SK-N-SH (cell line): ENCODE results near the gene LIN37. TPM values are rescaled to one million over a fixed set of nuclear protein-coding genes. Genes with fewer than 3 reads are reported as not detected.

Experiments
- CTCF ChIA-PET: fragments of 300-600, 350-600 bp; formaldehyde crosslinking; extraction: SDS; loops from one replicate; lab custom pipeline; 2021; lab: Yijun Ruan, JAX
- POLR2A ChIA-PET: fragments of 350-600 bp; sonication (Branson Sonifier 250); formaldehyde crosslinking; extraction: SDS; loops from one replicate; lab custom pipeline; 2020; ENCODE audit warnings: antibody characterized with exemption, inconsistent platforms; lab: Yijun Ruan, JAX
- DNase-seq: peaks from one replicate; pipeline ENCODE4 v3.0.0; 2012
- H2AFZ ChIP-seq: fragments of 200-600 bp; sonication (generic); 2 replicates; pipeline ENCODE4 v1.8.1; 2016; ENCODE audit warnings: antibody characterized with exemption, mild to moderate bottlenecking, low read depth
- H3F3A ChIP-seq: fragments of 200-600 bp; sonication (generic); replicated peaks from 2 replicates; pipeline ENCODE3; 2016; ENCODE audit warnings: antibody characterized with exemption, mild to moderate bottlenecking; ENCODE audit not compliant: insufficient read depth
- H3K27ac ChIP-seq, 2 experiments: fragments of 200-500 bp in 1 of 2; fragments of 200-600 bp in 1 of 2; sonication (Bioruptor generic) in 1 of 2; sonication (generic), shearing (Covaris generic) in 1 of 2; 2 replicates each; pipeline versions ENCODE4 v1.5.1 to v1.6.1; 2014 to 2016; ENCODE audit warnings: low read depth in 2 of 2, inconsistent platforms in 1 of 2, low read length in 1 of 2, mild to moderate bottlenecking in 1 of 2, mixed read lengths in 1 of 2
- H3K27me3 ChIP-seq: fragments of 200-600 bp; sonication (generic), shearing (Covaris generic); 2 replicates; pipeline ENCODE4 v1.6.1; 2016; ENCODE audit warnings: mixed run types; ENCODE audit not compliant: insufficient read depth
- H3K36me3 ChIP-seq, 2 experiments: fragments of 200-500 bp in 1 of 2; fragments of 200-600 bp in 1 of 2; sonication (Bioruptor generic) in 1 of 2; sonication (generic) in 1 of 2; replicated peaks in 1 of 2; 2 replicates each; pipeline versions ENCODE3 to v1.5.1; 2014 to 2016; ENCODE audit warnings: low read length in 1 of 2, mild to moderate bottlenecking in 1 of 2; ENCODE audit not compliant: insufficient read depth in 2 of 2, control insufficient read depth in 1 of 2
- H3K4me1 ChIP-seq, 2 experiments: fragments of 200-500 bp in 1 of 2; fragments of 200-600 bp in 1 of 2; sonication (Bioruptor generic) in 1 of 2; sonication (generic), shearing (Covaris generic) in 1 of 2; 2 replicates each; pipeline versions ENCODE4 v1.5.1 to v1.6.1; 2014 to 2016; ENCODE audit warnings: low read depth in 1 of 2, low read length in 1 of 2, mixed run types in 1 of 2; ENCODE audit not compliant: insufficient read depth in 2 of 2, control insufficient read depth in 1 of 2
- H3K4me2 ChIP-seq: fragments of 200-600 bp; sonication (generic), shearing (Covaris generic); 2 replicates; pipeline ENCODE4 v1.6.1; 2017; ENCODE audit warnings: mixed run types
- H3K4me3 ChIP-seq, 2 experiments: fragments of 200-500 bp in 1 of 2; fragments of 200-600 bp in 1 of 2; sonication (Bioruptor generic) in 1 of 2; sonication (generic), shearing (Covaris generic) in 1 of 2; 2 replicates each; pipeline versions ENCODE4 v1.5.1 to v1.8.1; 2014 to 2016; ENCODE audit warnings: low read depth in 2 of 2, inconsistent platforms in 1 of 2, low read length in 1 of 2, mild to moderate bottlenecking in 1 of 2, mixed read lengths in 1 of 2, moderate library complexity in 1 of 2
- H3K79me2 ChIP-seq: fragments of 200-600 bp; sonication (generic); 2 replicates; pipeline ENCODE4 v1.8.1; 2017; ENCODE audit warnings: mild to moderate bottlenecking; ENCODE audit not compliant: insufficient read depth
- H3K9ac ChIP-seq: fragments of 200-600 bp; sonication (generic); 2 replicates; pipeline ENCODE4 v1.6.1; 2017; ENCODE audit warnings: mixed run types
- H3K9me2 ChIP-seq: fragments of 200-600 bp; sonication (generic); 2 replicates; pipeline ENCODE4 v1.6.1; 2017; ENCODE audit warnings: mixed run types
- H3K9me3 ChIP-seq: fragments of 200-600 bp; sonication (generic); 2 replicates; pipeline ENCODE4 v1.6.1; 2017; ENCODE audit warnings: mixed run types, mild to moderate bottlenecking, moderate library complexity
- H4K20me1 ChIP-seq: fragments of 200-600 bp; sonication (generic); 2 replicates; pipeline ENCODE4 v1.6.1; 2017; ENCODE audit warnings: mild to moderate bottlenecking, mixed run types; ENCODE audit not compliant: insufficient read depth
- GABPA ChIP-seq: IDR thresholded peaks from 2 replicates; pipeline ENCODE4 v1.4.0; 2012; ENCODE audit warnings: low read depth, mild to moderate bottlenecking
- JUND ChIP-seq: IDR thresholded peaks from 2 replicates; pipeline ENCODE4 v1.4.0; 2012
- MAX ChIP-seq: IDR thresholded peaks from 2 replicates; pipeline ENCODE4 v1.4.0; 2012; ENCODE audit warnings: low read depth
- RAD21 ChIP-seq: IDR thresholded peaks from 2 replicates; pipeline ENCODE4 v1.6.1; 2012; ENCODE audit warnings: mild to moderate bottlenecking, low read length
- RXRA ChIP-seq: IDR thresholded peaks from 2 replicates; pipeline ENCODE4 v1.4.0; 2012; ENCODE audit warnings: low read depth, mild to moderate bottlenecking, borderline replicate concordance
- SIN3A ChIP-seq: IDR thresholded peaks from 2 replicates; pipeline ENCODE4 v1.6.1; 2012; ENCODE audit warnings: low read depth, mild to moderate bottlenecking, low read length, moderate library complexity, borderline replicate concordance
- USF1 ChIP-seq: IDR thresholded peaks from 2 replicates; pipeline ENCODE4 v1.4.0; 2012; ENCODE audit warnings: low read depth, borderline replicate concordance
- USF2 ChIP-seq: fragments of 150-350 bp; IDR thresholded peaks from 2 replicates; pipeline ENCODE4 v1.6.1; 2017; ENCODE audit warnings: antibody characterized with exemption, low read length, low read depth, borderline replicate concordance
- WGBS: methylation state at CpG from one replicate; pipeline ENCODE4 v1.1.6; 2017; ENCODE audit warnings: low lambda C conversion rate; 5-methylcytosine and 5-hydroxymethylcytosine counted together
- polyA plus RNA-seq, 3 experiments: library from polyadenylated mRNA; depleted of rRNA; stranded (reverse); fragments of >200 nt; gene quantifications; 2 replicates each; pipeline ENCODE4 v1.2.3, GENCODE V29; 2012

Gene LIN37
- polyA plus RNA-seq, 1 of the 3 experiments (the other 2 are of a cell fraction), result 21.1 TPM

- H4K20me1 ChIP-seq, result no peaks in the 10 kb centered on the region
- H3K79me2 ChIP-seq, result no peaks in the 10 kb centered on the region
- TF ChIP-seq RAD21 (no peak), MAX (no peak), JUND (no peak)
- CTCF ChIA-PET, result interaction anchor here (1.9 kb wide), 1 partner anchor 31 kb away, joined by 6 read pairs; no protein-coding TSS in a partner anchor
- WGBS, result 75% methylated on average over 10 of the region's 12 CpGs
- H3F3A ChIP-seq, result no peaks in the 10 kb centered on the region
- POLR2A ChIA-PET, result interaction anchor here (0.6 kb wide), 2 partner anchors 10 to 22 kb away, joined by 3 to 4 read pairs; no protein-coding TSS in a partner anchor
- no peak overlapping the region for H3K4me3 ChIP-seq
- H3K36me3 ChIP-seq, result peaks cover 0 to 3% of the 10 kb centered on the region in 2 experiments
- H3K27me3 ChIP-seq, result no peaks in the 10 kb centered on the region
- no peak overlapping the region for H3K4me2 ChIP-seq
- H3K9me3 ChIP-seq, result no peaks in the 10 kb centered on the region
- H2AFZ ChIP-seq, result no peak overlapping the region
- no peak overlapping the region for H3K27ac ChIP-seq
- no peaks in the 10 kb centered on the region for H3K9me2 ChIP-seq
- no peaks in the 10 kb centered on the region for H3K4me1 ChIP-seq
- no peak overlapping the region for H3K9ac ChIP-seq
- no peak for DNase-seq
Measured at GRCh38 chr19:35788205-35788960, 40.0 kb downstream of the LIN37 start.

GRCh38 chr19:35789195-35789977 is 41.0 kb downstream of the LIN37 start:
- Histone ChIP-seq H3K9me3 (no peaks in the 10 kb centered on the region), H3K4me2 (no peak overlapping the region), H3K4me3 (no peak overlapping the region), H3K79me2 (no peaks in the 10 kb centered on the region), H3K27me3 (no peaks in the 10 kb centered on the region), H4K20me1 (no peaks in the 10 kb centered on the region), H2AFZ (no peak overlapping the region), H3K36me3 (peaks cover 0 to 3% of the 10 kb centered on the region in 2 experiments)
- no peak for DNase-seq
- POLR2A ChIA-PET, result no interaction called here
- WGBS, result 68% methylated on average over 8 of the region's 11 CpGs
- TF ChIP-seq JUND, result no peak
- TF ChIP-seq USF1, result no peak
- TF ChIP-seq, all 33 proteins: peak for 0
- Histone ChIP-seq H3K27ac (no peak overlapping the region), H3K9ac (no peak overlapping the region), H3K4me1 (no peaks in the 10 kb centered on the region), H3F3A (no peaks in the 10 kb centered on the region), H3K9me2 (no peaks in the 10 kb centered on the region)
- CTCF ChIA-PET, result no interaction called here

- Histone ChIP-seq H3F3A (no peaks in the 10 kb centered on the region), H3K9me2 (no peaks in the 10 kb centered on the region), H3K4me3 (no peak overlapping the region), H3K4me1 (no peaks in the 10 kb centered on the region), H3K27me3 (no peaks in the 10 kb centered on the region), H3K79me2 (no peaks in the 10 kb centered on the region), H2AFZ (no peak overlapping the region), H3K36me3 (peaks cover 0 to 3% of the 10 kb centered on the region in 2 experiments), H3K9ac (no peak overlapping the region), H3K27ac (no peak overlapping the region), H3K4me2 (no peak overlapping the region), H3K9me3 (no peaks in the 10 kb centered on the region), H4K20me1 (no peaks in the 10 kb centered on the region)
- WGBS, result 83% methylated on average over 5 of the region's 19 CpGs
- TF ChIP-seq RXRA, result no peak
- TF ChIP-seq GABPA, result no peak
- TF ChIP-seq USF2, result no peak
- TF ChIP-seq SIN3A, result no peak
- POLR2A ChIA-PET, result no interaction called here
- no peak for DNase-seq
- CTCF ChIA-PET, result interaction anchor here (0.6 to 1.2 kb wide), 2 partner anchors 10 to 141 kb away, joined by 3 to 4 read pairs; no protein-coding TSS in a partner anchor
Measured at GRCh38 chr19:35789978-35790944, 41.9 kb downstream of the LIN37 start.
